H1 (cell line): Measurements from ENCODE around the gene PLXNB1. TPM values are rescaled to one million over a fixed set of nuclear protein-coding genes. Genes with fewer than 3 reads are reported as not detected.

Experiments used
- CTCF ChIA-PET: fragments of 300-600 bp; sonication (Branson Sonifier 250); formaldehyde crosslinking; loops from one replicate; lab custom pipeline; 2021; ENCODE audit not compliant: partially characterized antibody; lab: Charles Lee
- POLR2A ChIA-PET: fragments of 300-600 bp; sonication (Branson Sonifier 250); formaldehyde crosslinking; loops from one replicate; lab custom pipeline; 2021; ENCODE audit warnings: inconsistent platforms; ENCODE audit not compliant: partially characterized antibody; lab: Charles Lee
- DNase-seq, 2 experiments: peaks; one replicate each; pipeline versions ENCODE4 v3.0.0 to v3.0.0-alpha.2; 2010 to 2022; ENCODE audit warnings: low spot score in 2 of 2, low read depth in 1 of 2, mixed read lengths in 1 of 2
- FAIRE-seq: peaks from 2 replicates; lab custom pipeline; 2011; peaks lifted over from hg19 to GRCh38; lab: Jason Lieb, UNC
- H2AFZ ChIP-seq: 2 replicates; pipeline ENCODE4 v1.8.1; 2012; ENCODE audit warnings: low read length, inconsistent platforms
- H2AK5ac ChIP-seq: 2 replicates; pipeline ENCODE4 v1.6.1; 2013; ENCODE audit warnings: low read depth, low read length
- H2BK120ac ChIP-seq: replicated peaks from 2 replicates; pipeline ENCODE3; 2013; ENCODE audit warnings: low read depth, low read length, inconsistent platforms
- H2BK12ac ChIP-seq: 2 replicates; pipeline ENCODE4 v1.6.1; 2013; ENCODE audit warnings: low read depth, low read length
- H2BK15ac ChIP-seq: 2 replicates; pipeline ENCODE4 v1.6.1; 2013; ENCODE audit warnings: low read length
- H2BK20ac ChIP-seq: 2 replicates; pipeline ENCODE4 v1.6.1; 2013; ENCODE audit warnings: low read length
- H2BK5ac ChIP-seq: 2 replicates; pipeline ENCODE4 v1.6.1; 2013; ENCODE audit warnings: low read depth, low read length
- H3K14ac ChIP-seq: 2 replicates; pipeline ENCODE4 v1.6.1; 2013; ENCODE audit warnings: inconsistent platforms; ENCODE audit not compliant: insufficient read length
- H3K18ac ChIP-seq: 2 replicates; pipeline ENCODE4 v1.6.1; 2013; ENCODE audit warnings: low read length; ENCODE audit errors: extremely low read depth
- H3K23ac ChIP-seq: 2 replicates; pipeline ENCODE4 v1.6.1; 2013; ENCODE audit warnings: inconsistent platforms; ENCODE audit not compliant: insufficient read length
- H3K23me2 ChIP-seq: 2 replicates; pipeline ENCODE4 v1.6.1; 2013; ENCODE audit warnings: low read depth, low read length
- H3K27ac ChIP-seq: 2 replicates; pipeline ENCODE4 v1.6.1; 2011; ENCODE audit warnings: low read depth, low read length, inconsistent platforms
- H3K27me3 ChIP-seq, 4 experiments: replicated peaks in 1 of 4; 1 replicate in 1 of 4; 2 replicates in 3 of 4; pipeline versions ENCODE4 v1.6.1 to v1.8.1; 2011 to 2013; ENCODE audit warnings: low read length in 3 of 4, mild to moderate bottlenecking in 3 of 4, inconsistent platforms in 2 of 4, mixed read lengths in 2 of 4, moderate library complexity in 1 of 4; ENCODE audit not compliant: control insufficient read depth in 3 of 4, insufficient read depth in 3 of 4; ENCODE audit errors: extremely low read depth in 1 of 4
- H3K36me3 ChIP-seq, 4 experiments: 2 replicates each; pipeline versions ENCODE4 v1.6.1 to v1.8.1; 2011 to 2013; ENCODE audit warnings: mild to moderate bottlenecking in 4 of 4, low read length in 3 of 4, moderate library complexity in 2 of 4, control low read depth in 1 of 4, inconsistent platforms in 1 of 4; ENCODE audit not compliant: insufficient read depth in 4 of 4, control insufficient read depth in 2 of 4
- H3K4ac ChIP-seq: replicated peaks from 2 replicates; pipeline ENCODE3; 2013; ENCODE audit warnings: low read length, low read depth, mixed read lengths, inconsistent platforms; ENCODE audit not compliant: insufficient read length
- H3K4me1 ChIP-seq, 4 experiments: replicated peaks in 1 of 4; 1 replicate in 1 of 4; 2 replicates in 3 of 4; pipeline versions ENCODE4 v1.6.1 to v1.8.1; 2011 to 2013; ENCODE audit warnings: low read length in 3 of 4, inconsistent platforms in 2 of 4, mixed read lengths in 1 of 4; ENCODE audit not compliant: insufficient read depth in 4 of 4, control insufficient read depth in 3 of 4
- H3K4me2 ChIP-seq, 2 experiments: 2 replicates each; pipeline versions ENCODE4 v1.6.1 to v1.8.1; 2011 to 2013; ENCODE audit warnings: low read depth in 2 of 2, low read length in 2 of 2, control low read depth in 1 of 2, inconsistent platforms in 1 of 2, mild to moderate bottlenecking in 1 of 2; ENCODE audit not compliant: insufficient read depth in 1 of 2
- H3K4me3 ChIP-seq, 4 experiments: fragments of 200-600, 300-600 bp in 1 of 4; sonication (generic), shearing (Covaris generic), sonication (Bioruptor Twin) in 1 of 4; 2 replicates each; pipeline versions ENCODE4 v1.5.1 to v1.8.1; 2011 to 2016; ENCODE audit warnings: low read length in 4 of 4, low read depth in 3 of 4, control low read depth in 2 of 4, inconsistent platforms in 2 of 4, mild to moderate bottlenecking in 2 of 4, mixed read lengths in 1 of 4, moderate library complexity in 1 of 4; ENCODE audit not compliant: insufficient read depth in 2 of 4; ENCODE audit errors: extremely low read depth in 1 of 4
- H3K56ac ChIP-seq: replicated peaks from 2 replicates; pipeline ENCODE3; 2013; ENCODE audit warnings: low read depth, mild to moderate bottlenecking, mixed read lengths, low read length, inconsistent platforms; ENCODE audit not compliant: insufficient read length
- H3K79me1 ChIP-seq: 2 replicates; pipeline ENCODE4 v1.6.1; 2013; ENCODE audit warnings: low read depth, low read length, control low read depth
- H3K79me2 ChIP-seq, 2 experiments: 2 replicates each; pipeline versions ENCODE4 v1.6.1 to v1.8.1; 2012 to 2013; ENCODE audit warnings: low read length in 2 of 2, mild to moderate bottlenecking in 2 of 2, inconsistent platforms in 1 of 2; ENCODE audit not compliant: insufficient read depth in 2 of 2, control insufficient read depth in 1 of 2
- H3K9ac ChIP-seq, 4 experiments: replicated peaks in 1 of 4; 1 replicate in 1 of 4; 2 replicates in 3 of 4; pipeline versions ENCODE4 v1.6.1 to v1.8.1; 2011 to 2013; ENCODE audit warnings: low read depth in 3 of 4, low read length in 3 of 4, control low read depth in 2 of 4, mild to moderate bottlenecking in 2 of 4, moderate library complexity in 2 of 4, inconsistent platforms in 1 of 4; ENCODE audit errors: extremely low read depth in 1 of 4
- H3K9me3 ChIP-seq, 2 experiments: 2 replicates each; pipeline versions ENCODE4 v1.6.1 to v1.8.1; 2012 to 2013; ENCODE audit warnings: mild to moderate bottlenecking in 2 of 2, moderate library complexity in 2 of 2, control low read depth in 1 of 2, inconsistent platforms in 1 of 2, low read depth in 1 of 2, low read length in 1 of 2, mixed read lengths in 1 of 2; ENCODE audit not compliant: insufficient read depth in 2 of 2
- H4K20me1 ChIP-seq, 2 experiments: replicated peaks in 1 of 2; 2 replicates each; pipeline versions ENCODE3 to v1.8.1; 2011 to 2013; ENCODE audit warnings: inconsistent platforms in 2 of 2, low read length in 2 of 2, mild to moderate bottlenecking in 1 of 2; ENCODE audit not compliant: insufficient read depth in 2 of 2, control insufficient read depth in 1 of 2
- H4K5ac ChIP-seq: 2 replicates; pipeline ENCODE4 v1.6.1; 2013; ENCODE audit warnings: low read length, low read depth, mixed read lengths, inconsistent platforms; ENCODE audit not compliant: insufficient read length
- H4K8ac ChIP-seq: 2 replicates; pipeline ENCODE4 v1.8.0; 2013; ENCODE audit warnings: mild to moderate bottlenecking, moderate library complexity, low read length, inconsistent platforms; ENCODE audit not compliant: insufficient read depth; ENCODE audit errors: extremely low read depth
- H4K91ac ChIP-seq: replicated peaks from 2 replicates; pipeline ENCODE3; 2013; ENCODE audit warnings: low read length, mixed read lengths, inconsistent platforms; ENCODE audit not compliant: insufficient read length
- CHD1 ChIP-seq: IDR thresholded peaks from 2 replicates; pipeline ENCODE4 v1.6.1; 2012; ENCODE audit warnings: low read depth, low read length, improper control_type of control experiment
- HDAC2 ChIP-seq, 2 experiments: fragments of 300-600 bp in 1 of 2; sonication (generic) in 1 of 2; IDR thresholded peaks; 2 replicates each; pipeline ENCODE4 v1.6.1; 2011 to 2012; ENCODE audit warnings: low read depth in 2 of 2, low read length in 2 of 2, mild to moderate bottlenecking in 2 of 2, moderate library complexity in 2 of 2, borderline replicate concordance in 1 of 2, inconsistent platforms in 1 of 2
- SP2 ChIP-seq: IDR thresholded peaks from 2 replicates; pipeline ENCODE4 v1.6.1; 2012; ENCODE audit warnings: mild to moderate bottlenecking, low read length, inconsistent platforms
- SRF ChIP-seq: IDR thresholded peaks from 2 replicates; pipeline ENCODE4 v1.6.1; 2011; ENCODE audit warnings: mild to moderate bottlenecking, low read depth, low read length, moderate library complexity
- WGBS, 2 experiments: shearing (Covaris generic) in 1 of 2; methylation state at CpG; one replicate each; pipeline versions ENCODE4 v1.1.6 to v1.1.7; 2013 to 2015; ENCODE audit warnings: low lambda C conversion rate in 2 of 2, mixed read lengths in 2 of 2, inconsistent platforms in 1 of 2, low coverage in 1 of 2, missing lambda C conversion rate in 1 of 2; ENCODE audit not compliant: insufficient replicate concordance in 2 of 2, insufficient coverage in 1 of 2, insufficient read length in 1 of 2; ENCODE audit errors: extremely low coverage in 1 of 2, missing lambda C conversion rate in 1 of 2; 5-methylcytosine and 5-hydroxymethylcytosine counted together
- polyA plus RNA-seq, 7 experiments: library from polyadenylated mRNA; depleted of rRNA in 3 of 7; stranded (reverse) in 5 of 7; unstranded in 2 of 7; fragments of >200 nt in 5 of 7; fragments of 200-250 nt in 2 of 7; gene quantifications; 1 replicate in 5 of 7; 2 replicates in 1 of 7; 4 replicates in 1 of 7; pipeline versions ENCODE4 v1.2.1 to v1.2.3, GENCODE V29; 2011 to 2013; ENCODE audit warnings: missing spikeins in 2 of 7, mixed read lengths in 2 of 7
- total RNA-seq: library from RNA; stranded (reverse); fragmentation: NEBNext Ultra II Directional; extraction: Animal tissue kit (Norgen Biotek cat#: 25700); gene quantifications from 2 replicates; pipeline ENCODE4 v1.2.1, GENCODE V29; 2021

Gene PLXNB1
- total and polyA plus RNA-seq, 2 of the 8 experiments (the other 6 are each of a cell fraction or from before 2014, with no cell fraction given): 109 to 114 TPM

DNA sequence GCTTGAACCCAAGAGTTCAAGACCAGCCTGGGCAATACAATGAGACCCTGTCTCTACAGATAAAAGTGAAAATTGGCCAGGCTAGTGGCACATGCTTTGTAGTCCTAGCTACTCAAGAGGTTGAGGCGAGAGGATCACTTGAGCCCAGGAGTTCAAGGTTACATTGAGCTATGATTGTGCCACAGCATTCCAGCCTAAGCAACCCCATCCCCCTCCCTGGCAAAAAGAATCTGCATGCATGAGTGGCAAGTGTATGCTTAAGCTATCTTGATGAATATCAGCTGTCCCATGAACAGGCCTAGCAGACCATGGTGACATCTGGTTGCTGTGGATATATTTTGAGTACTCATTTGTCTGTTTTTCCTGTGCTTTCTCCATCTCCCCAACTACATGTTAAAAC, 21.4 kb upstream of the PLXNB1 start:
- no peak overlapping the region for H2BK15ac ChIP-seq
- no peak overlapping the region for H3K56ac ChIP-seq
- no peak overlapping the region for H4K5ac ChIP-seq
- H3K14ac ChIP-seq: no peak overlapping the region
- 95% methylated on average over 1 of the region's 1 CpG; no CpG with 5 or more reads in 1 of the 2 experiments for WGBS, 2 experiments
- H3K4me3 ChIP-seq: no peak overlapping the region
- H4K91ac ChIP-seq: no peak overlapping the region
- no peak for FAIRE-seq
- H2BK20ac ChIP-seq: no peak overlapping the region
- no peak overlapping the region for H2AFZ ChIP-seq
- no peak overlapping the region for H2AK5ac ChIP-seq
- peaks cover 0 to 6% of the 10 kb centered on the region in 2 experiments for H4K20me1 ChIP-seq
- H3K36me3 ChIP-seq: peaks cover 15 to 39% (median 30%) of the 10 kb centered on the region in 4 experiments
- no peak for DNase-seq
- peaks cover 6% of the 10 kb centered on the region for H3K23me2 ChIP-seq
- no peak overlapping the region for H3K18ac ChIP-seq
- no peak overlapping the region for H3K23ac ChIP-seq
- no peak overlapping the region for H3K27ac ChIP-seq
- peaks cover 0 to 8% (median 3%) of the 10 kb centered on the region in 4 experiments; a peak in 4 of 7 replicates for H3K4me1 ChIP-seq
- no peak overlapping the region for H2BK120ac ChIP-seq
- no peaks in the 10 kb centered on the region for H3K9me3 ChIP-seq
- H2BK12ac ChIP-seq: no peak overlapping the region
- H4K8ac ChIP-seq: no peak overlapping the region
- H3K79me2 ChIP-seq: peaks cover 0 to 11% of the 10 kb centered on the region in 2 experiments; a peak in 2 of 4 replicates
- H3K4me2 ChIP-seq: no peak overlapping the region
- H3K27me3 ChIP-seq: no peaks in the 10 kb centered on the region
- H3K9ac ChIP-seq: no peak overlapping the region
- TF ChIP-seq HDAC2 (IDR thresholded peaks at IDR 0.05; ENCODE audit: borderline replicate concordance in 1 of 2, low read depth in 2 of 2, low read length in 2 of 2): no peak
- no peak for TF ChIP-seq CHD1
- TF ChIP-seq SP2: no peak
- TF ChIP-seq SRF: no peak
- H3K79me1 ChIP-seq: no peaks in the 10 kb centered on the region
- ChIA-PET POLR2A (interaction anchor here (0.9 to 5.3 kb wide), 4 partner anchors 9 to 15 kb away, joined by 3 to 34 read pairs (median 8); partner anchors contain the start of genes CCDC51 and TMA7), CTCF (interaction anchor here (0.9 to 2.9 kb wide), 8 partner anchors 11 to 98 kb away, joined by 3 to 10 read pairs (median 4); partner anchors contain the start of genes CCDC51 and TMA7)
- H3K4ac ChIP-seq: no peak overlapping the region
- no peak overlapping the region for H2BK5ac ChIP-seq
